T-cell (primary cell): ENCODE results near the gene MCUR1. TPM values are rescaled to one million over a fixed set of nuclear protein-coding genes. Genes with fewer than 3 reads are reported as not detected.
"Not testable (repeated sequence)": the region's sequence is repeated elsewhere in the genome, so short reads cannot be mapped to it uniquely, and the experiment has no call there.

Experiments used
- ATAC-seq, 4 experiments: fragments of 200-7000 bp in 3 of 4; fragments of 150-1000 bp in 1 of 4; cut with Tn5 transposase; replicated peaks in 1 of 4; 1 replicate in 3 of 4; 2 replicates in 1 of 4; pipeline ENCODE4 v1.10.0; 2021; ENCODE audit warnings: moderate library complexity in 3 of 4, mild to moderate bottlenecking in 2 of 4, moderate number of reproducible peaks in 1 of 4
- CTCF ChIA-PET, 2 donors: fragments of 300-600 bp; sonication (Branson Sonifier 250); formaldehyde crosslinking; loops; one replicate each; lab custom pipeline; 2022; ENCODE audit warnings: antibody characterized with exemption in 2 of 2; lab: Charles Lee
- POLR2A ChIA-PET, 2 donors: fragments of 300-600 bp; sonication (Branson Sonifier 250); formaldehyde crosslinking; loops; one replicate each; lab custom pipeline; 2022; ENCODE audit warnings: antibody characterized with exemption in 2 of 2; lab: Charles Lee
- DNase-seq, 35 experiments: peaks; one replicate each; pipeline versions ENCODE4 v3.0.0 to v3.0.0-alpha.2; 2013 to 2023
- H3K27ac ChIP-seq: one replicate; pipeline ENCODE4 v1.5.1; 2013; ENCODE audit warnings: low read length
- H3K27me3 ChIP-seq, 2 experiments: replicated peaks in 1 of 2; 1 replicate in 1 of 2; 2 replicates in 1 of 2; pipeline versions ENCODE4 v1.6.1 to v1.7.0; 2013; ENCODE audit warnings: low read length in 1 of 2, mixed read lengths in 1 of 2; ENCODE audit not compliant: control insufficient read depth in 2 of 2, insufficient read depth in 2 of 2; ENCODE audit errors: extremely low read depth in 1 of 2
- H3K36me3 ChIP-seq, 2 donors: 1 replicate in 1 of 2; 2 replicates in 1 of 2; pipeline versions ENCODE4 v1.6.1 to v1.7.0; 2013; ENCODE audit warnings: low read length in 1 of 2; ENCODE audit not compliant: control insufficient read depth in 2 of 2, insufficient read depth in 1 of 2; ENCODE audit errors: extremely low read depth in 1 of 2
- H3K4me1 ChIP-seq, 2 experiments: 1 replicate in 1 of 2; 2 replicates in 1 of 2; pipeline versions ENCODE4 v1.6.1 to v1.7.0; 2013; ENCODE audit warnings: low read length in 2 of 2, mixed read lengths in 1 of 2; ENCODE audit not compliant: insufficient read depth in 2 of 2, control insufficient read depth in 1 of 2; ENCODE audit errors: extremely low read depth in 1 of 2
- H3K4me3 ChIP-seq, 2 donors: 1 replicate in 1 of 2; 2 replicates in 1 of 2; pipeline versions ENCODE4 v1.5.1 to v1.7.0; 2013; ENCODE audit warnings: mild to moderate bottlenecking in 2 of 2, low read length in 1 of 2, moderate library complexity in 1 of 2; ENCODE audit not compliant: control insufficient read depth in 1 of 2; ENCODE audit errors: extremely low read depth in 1 of 2
- H3K9me3 ChIP-seq: 2 replicates; pipeline ENCODE4 v1.7.0; 2013
- H3K27ac Mint-ChIP-seq, 2 donors: one replicate each; pipeline ENCODE4 v1.8.0; 2020 to 2021; ENCODE audit warnings: mild to moderate bottlenecking in 2 of 2, mixed read lengths in 2 of 2
- H3K27me3 Mint-ChIP-seq, 2 donors: one replicate each; pipeline ENCODE4 v1.8.0; 2021 to 2022; ENCODE audit warnings: mixed read lengths in 2 of 2
- H3K36me3 Mint-ChIP-seq: one replicate; pipeline ENCODE4 v1.8.0; 2021; ENCODE audit warnings: mixed read lengths
- H3K4me1 Mint-ChIP-seq, 3 donors: one replicate each; pipeline ENCODE4 v1.8.0; 2020 to 2022; ENCODE audit warnings: mixed read lengths in 3 of 3, mild to moderate bottlenecking in 1 of 3
- H3K4me3 Mint-ChIP-seq, 3 donors: one replicate each; pipeline ENCODE4 v1.8.0; 2020 to 2022; ENCODE audit warnings: mild to moderate bottlenecking in 3 of 3, mixed read lengths in 3 of 3, moderate library complexity in 3 of 3
- H3K9me3 Mint-ChIP-seq, 3 donors: one replicate each; pipeline ENCODE4 v1.8.0; 2020 to 2022; ENCODE audit warnings: mixed read lengths in 3 of 3
- WGBS: methylation state at CpG from one replicate; pipeline ENCODE4 v1.1.5; 2013; ENCODE audit warnings: missing lambda C conversion rate; ENCODE audit not compliant: insufficient coverage; 5-methylcytosine and 5-hydroxymethylcytosine counted together
- total RNA-seq, 35 experiments: library from RNA in 6 of 35; stranded (reverse) in 6 of 35; fragments of 120-200 nt in 1 of 35; gene quantifications; one replicate each; pipeline versions ENCODE4 v1.2.1 to v1.2.4 and lab custom pipeline; 2013 to 2026

The MCUR1 gene
- total RNA-seq, 5 donors from 2014 or later (not counting 1 experiment from before 2014, with no cell fraction given): 7.1 to 12.6 (median 9.3) TPM

- H3K4me3 Mint-ChIP-seq, H3K27me3 ChIP-seq, H3K4me3 ChIP-seq, H3K36me3 Mint-ChIP-seq, H3K27ac ChIP-seq, H3K4me1 ChIP-seq, H3K4me1 Mint-ChIP-seq, H3K27me3 Mint-ChIP-seq, H3K36me3 ChIP-seq, CTCF ChIA-PET, H3K27ac Mint-ChIP-seq, H3K9me3 ChIP-seq, DNase-seq, ATAC-seq, H3K9me3 Mint-ChIP-seq: not testable (repeated sequence)
- POLR2A ChIA-PET: interaction anchor here in 1 of 2 donors (0.5 to 0.7 kb wide), 2 partner anchors 64 to 327 kb away, joined by 4 read pairs; no protein-coding TSS in a partner anchor
- 100% methylated on average over 5 of the region's 8 CpGs for WGBS
These were observed 34.2 kb downstream of the MCUR1 start for GRCh38 chr6:13780162-13780561.

GRCh38 chr6:13778028-13778427 lies 36.3 kb downstream of the MCUR1 start:
- Histone ChIP-seq H3K9me3 (no peaks in the 10 kb centered on the region), H3K27ac (no peak overlapping the region), H3K4me1 (no peaks in the 10 kb centered on the region), H3K27me3 (no peaks in the 10 kb centered on the region), H3K4me3 (no peak overlapping the region), H3K36me3 (no peaks in the 10 kb centered on the region)
- no peak overlapping the region for H3K4me3 Mint-ChIP-seq
- no peaks in the 10 kb centered on the region for H3K9me3 Mint-ChIP-seq
- no CpG with 5 or more reads among the region's 6 CpGs for WGBS
- no peak overlapping the region for H3K27ac Mint-ChIP-seq
- CTCF ChIA-PET: interaction anchor here in 1 of 2 donors (0.6 kb wide), 1 partner anchor 64 kb away, joined by 4 read pairs; no protein-coding TSS in a partner anchor
- DNase-seq (no peak), ATAC-seq (no peak)
- POLR2A ChIA-PET: interaction anchor here in 1 of 2 donors (0.5 kb wide), 1 partner anchor 1344 kb away, joined by 3 read pairs; no protein-coding TSS in a partner anchor
- no peaks in the 10 kb centered on the region for H3K36me3 Mint-ChIP-seq
- H3K4me1 Mint-ChIP-seq: no peaks in the 10 kb centered on the region
- no peaks in the 10 kb centered on the region for H3K27me3 Mint-ChIP-seq

- H3K27me3 Mint-ChIP-seq: no peaks in the 10 kb centered on the region
- 92% methylated on average over 5 of the region's 9 CpGs for WGBS
- no peak overlapping the region for H3K4me3 Mint-ChIP-seq
- H3K36me3 Mint-ChIP-seq: no peaks in the 10 kb centered on the region
- ATAC-seq (no peak), DNase-seq (no peak)
- H3K4me1 Mint-ChIP-seq: no peaks in the 10 kb centered on the region
- H3K27ac Mint-ChIP-seq: no peak overlapping the region
- Histone ChIP-seq H3K9me3 (no peaks in the 10 kb centered on the region), H3K27me3 (no peaks in the 10 kb centered on the region), H3K4me3 (no peak overlapping the region), H3K4me1 (no peaks in the 10 kb centered on the region), H3K27ac (no peak overlapping the region), H3K36me3 (no peaks in the 10 kb centered on the region)
- POLR2A ChIA-PET: no interaction called here
- H3K9me3 Mint-ChIP-seq: no peaks in the 10 kb centered on the region
- CTCF ChIA-PET: no interaction called here
These were observed 37.8 kb downstream of the MCUR1 start for GRCh38 chr6:13776602-13777001.

GRCh38 chr6:13775466-13775865 lies 38.9 kb downstream of the MCUR1 start:
- H3K9me3 ChIP-seq, H3K4me1 ChIP-seq, ATAC-seq, CTCF ChIA-PET, H3K27ac Mint-ChIP-seq, H3K4me3 ChIP-seq, H3K4me1 Mint-ChIP-seq, H3K9me3 Mint-ChIP-seq, H3K4me3 Mint-ChIP-seq, H3K36me3 ChIP-seq, H3K27ac ChIP-seq, H3K36me3 Mint-ChIP-seq, DNase-seq, H3K27me3 Mint-ChIP-seq, H3K27me3 ChIP-seq: not testable (repeated sequence)
- 83% methylated on average over 1 of the region's 9 CpGs for WGBS
- POLR2A ChIA-PET: interaction anchor here in 1 of 2 donors (0.6 kb wide), 1 partner anchor 202 kb away, joined by 3 read pairs; no protein-coding TSS in a partner anchor

- H3K4me3 ChIP-seq, H3K4me3 Mint-ChIP-seq, POLR2A ChIA-PET, H3K27ac Mint-ChIP-seq, H3K4me1 ChIP-seq, H3K36me3 Mint-ChIP-seq, H3K36me3 ChIP-seq, H3K27me3 Mint-ChIP-seq, H3K9me3 ChIP-seq, H3K27me3 ChIP-seq, H3K9me3 Mint-ChIP-seq, DNase-seq, ATAC-seq, H3K4me1 Mint-ChIP-seq, H3K27ac ChIP-seq: not testable (repeated sequence)
- 95% methylated on average over 17 of the region's 35 CpGs for WGBS
- CTCF ChIA-PET: interaction anchor here in 1 of 2 donors (1.4 kb wide), 1 partner anchor 10 kb away, joined by 6 read pairs; no protein-coding TSS in a partner anchor
These were observed 41.9 kb downstream of the MCUR1 start for GRCh38 chr6:13772358-13773030.

GRCh38 chr6:13769655-13770053 lies 44.7 kb downstream of the MCUR1 start:
- Mint-ChIP-seq H3K36me3 (no peaks in the 10 kb centered on the region), H3K9me3 (no peaks in the 10 kb centered on the region), H3K4me3 (no peak overlapping the region), H3K27ac (no peak overlapping the region), H3K4me1 (peaks cover 11 to 20% (median 16%) of the 10 kb centered on the region in 3 donors), H3K27me3 (peaks cover 0 to 1% of the 10 kb centered on the region in 2 donors)
- Histone ChIP-seq H3K9me3 (no peaks in the 10 kb centered on the region), H3K27ac (no peak overlapping the region), H3K36me3 (no peaks in the 10 kb centered on the region), H3K4me3 (no peak overlapping the region), H3K4me1 (peaks cover 0 to 8% of the 10 kb centered on the region in 2 experiments), H3K27me3 (peaks cover 0 to 2% of the 10 kb centered on the region in 2 experiments)
- ATAC-seq (no peak), DNase-seq (peak in 7 of 35 experiments; percentile 7 to 29 (median 10))
- ChIA-PET CTCF (interaction anchor here in 1 of 2 donors (0.5 kb wide), 1 partner anchor 434 kb away, joined by 4 read pairs; no protein-coding TSS in a partner anchor), POLR2A (interaction anchor here in 1 of 2 donors (0.8 kb wide), 1 partner anchor 64 kb away, joined by 5 read pairs; no protein-coding TSS in a partner anchor)
- 93% methylated on average over 24 of the region's 27 CpGs for WGBS
